B cell (primary cell): Measurements from ENCODE around the gene CFAP161.
A peak's percentile ranks its signal among the peaks of the same experiment; 100 is the strongest.

ENCODE experiments used
- CTCF ChIP-seq: fragments of 200-600 bp; IDR thresholded peaks from one replicate; pipeline ENCODE4 v1.8.0; 2022; ENCODE audit warnings: antibody characterized with exemption, mild to moderate bottlenecking
- EZH2 ChIP-seq: IDR thresholded peaks from 2 replicates; pipeline ENCODE4 v1.6.1; 2012; ENCODE audit warnings: borderline replicate concordance, low read depth, mild to moderate bottlenecking, moderate library complexity, low read length; ENCODE audit not compliant: insufficient read depth, poor library complexity, severe bottlenecking

- TF ChIP-seq EZH2 (no peak), CTCF (peak; percentile 59)
Observed at GRCh38 chr15:81108427-81108826, 25.6 kb upstream of the CFAP161 start.
